B cell (primary cell): ENCODE results near the gene MANBA. TPM values are rescaled to one million over a fixed set of nuclear protein-coding genes. Genes with fewer than 3 reads are reported as not detected.

Experiments
- ATAC-seq: fragments of 200-7000 bp; cut with Tn5 transposase; one replicate; pipeline ENCODE4 v1.10.0; 2021; ENCODE audit warnings: low read depth, mild to moderate bottlenecking, moderate number of reproducible peaks, moderate library complexity
- CTCF ChIA-PET: fragments of 350-600 bp; sonication (Branson Sonifier 250); formaldehyde crosslinking; loops from one replicate; lab custom pipeline; 2021; ENCODE audit warnings: antibody characterized with exemption, inconsistent platforms; lab: Charles Lee
- POLR2A ChIA-PET: fragments of 350-600 bp; sonication (Branson Sonifier 250); formaldehyde crosslinking; loops from one replicate; lab custom pipeline; 2021; ENCODE audit warnings: antibody characterized with exemption; lab: Charles Lee
- DNase-seq: peaks from one replicate; pipeline ENCODE4 v3.0.0; 2013
- H2AFZ ChIP-seq: 2 replicates; pipeline ENCODE4 v1.6.1; 2012; ENCODE audit warnings: mild to moderate bottlenecking, low read depth, low read length; ENCODE audit not compliant: insufficient read depth, poor library complexity, severe bottlenecking
- H3K27ac ChIP-seq, 2 donors: 1 replicate in 1 of 2; 2 replicates in 1 of 2; pipeline ENCODE4 v1.5.1; 2012 to 2013; ENCODE audit warnings: low read length in 2 of 2, mild to moderate bottlenecking in 2 of 2, moderate library complexity in 1 of 2
- H3K27me3 ChIP-seq, 4 experiments: fragments of 200-600 bp in 1 of 4; sonication (generic) in 1 of 4; replicated peaks in 1 of 4; 1 replicate in 2 of 4; 2 replicates in 2 of 4; pipeline versions ENCODE4 v1.6.1 to v1.7.0; 2013 to 2016; ENCODE audit warnings: low read length in 3 of 4, mild to moderate bottlenecking in 2 of 4, mixed read lengths in 1 of 4, moderate library complexity in 1 of 4; ENCODE audit not compliant: insufficient read depth in 4 of 4, control insufficient read depth in 3 of 4; ENCODE audit errors: control extremely low read depth in 1 of 4
- H3K36me3 ChIP-seq, 2 experiments: replicated peaks in 1 of 2; 1 replicate in 1 of 2; 2 replicates in 1 of 2; pipeline versions ENCODE4 v1.6.1 to v1.7.1; 2013; ENCODE audit warnings: low read length in 1 of 2; ENCODE audit not compliant: insufficient read depth in 2 of 2, control insufficient read depth in 1 of 2; ENCODE audit errors: control extremely low read depth in 1 of 2, extremely low read depth in 1 of 2
- H3K4me1 ChIP-seq, 2 donors: fragments of 200-600 bp in 1 of 2; sonication (generic) in 1 of 2; 1 replicate in 1 of 2; 2 replicates in 1 of 2; pipeline versions ENCODE4 v1.5.1 to v1.6.1; 2013 to 2017; ENCODE audit warnings: low read length in 2 of 2; ENCODE audit not compliant: control insufficient read depth in 2 of 2, insufficient read depth in 2 of 2
- H3K4me2 ChIP-seq: replicated peaks from 2 replicates; pipeline ENCODE3; 2012; ENCODE audit warnings: mild to moderate bottlenecking, low read depth, low read length; ENCODE audit not compliant: poor library complexity, severe bottlenecking
- H3K4me3 ChIP-seq, 5 experiments: fragments of 200-600 bp in 1 of 5; sonication (generic) in 1 of 5; 1 replicate in 3 of 5; 2 replicates in 2 of 5; pipeline versions ENCODE4 v1.5.1 to v1.7.0; 2011 to 2016; ENCODE audit warnings: low read length in 4 of 5, mild to moderate bottlenecking in 4 of 5, low read depth in 2 of 5, control low read depth in 1 of 5, moderate library complexity in 1 of 5; ENCODE audit not compliant: insufficient read depth in 1 of 5; ENCODE audit errors: control extremely low read depth in 1 of 5, extremely low read depth in 1 of 5
- H3K79me2 ChIP-seq: fragments of 200-600 bp; sonication (generic); one replicate; pipeline ENCODE4 v1.6.0; 2016; ENCODE audit warnings: low read length; ENCODE audit not compliant: control insufficient read depth, insufficient read depth
- H3K9ac ChIP-seq: fragments of 200-600 bp; sonication (generic); 2 replicates; pipeline ENCODE4 v1.6.1; 2017; ENCODE audit warnings: mild to moderate bottlenecking, low read length, moderate library complexity
- H3K9me3 ChIP-seq, 3 donors: one replicate each; pipeline versions ENCODE4 v1.6.1 to v1.7.1; 2013; ENCODE audit warnings: low read length in 2 of 3; ENCODE audit not compliant: control insufficient read depth in 2 of 3, insufficient read depth in 1 of 3; ENCODE audit errors: control extremely low read depth in 1 of 3
- H4K20me1 ChIP-seq: 2 replicates; pipeline ENCODE4 v1.6.0; 2012; ENCODE audit warnings: mild to moderate bottlenecking, low read length; ENCODE audit not compliant: insufficient read depth, control insufficient read depth, poor library complexity, severe bottlenecking
- H3K27ac Mint-ChIP-seq: one replicate; pipeline ENCODE4 v1.8.0; 2021; ENCODE audit warnings: mixed read lengths
- H3K27me3 Mint-ChIP-seq: one replicate; pipeline ENCODE4 v1.8.0; 2021; ENCODE audit warnings: mixed read lengths
- H3K4me1 Mint-ChIP-seq: one replicate; pipeline ENCODE4 v1.8.0; 2021; ENCODE audit warnings: mixed read lengths
- H3K4me3 Mint-ChIP-seq: one replicate; pipeline ENCODE4 v1.8.0; 2021; ENCODE audit warnings: mixed read lengths
- H3K9me3 Mint-ChIP-seq: one replicate; pipeline ENCODE4 v1.8.0; 2022; ENCODE audit warnings: mixed read lengths; ENCODE audit not compliant: insufficient read depth
- EZH2 ChIP-seq: IDR thresholded peaks from 2 replicates; pipeline ENCODE4 v1.6.1; 2012; ENCODE audit warnings: borderline replicate concordance, low read depth, mild to moderate bottlenecking, moderate library complexity, low read length; ENCODE audit not compliant: insufficient read depth, poor library complexity, severe bottlenecking
- WGBS: methylation state at CpG from one replicate; pipeline ENCODE4 v1.1.5; 2013; ENCODE audit warnings: missing lambda C conversion rate; ENCODE audit not compliant: insufficient coverage; 5-methylcytosine and 5-hydroxymethylcytosine counted together
- intact Hi-C: fragments of 100-400 bp; cut with micrococcal nuclease; formaldehyde crosslinking; loops from one replicate; pipeline ENCODE4 v1.10.0; 2022
- polyA plus RNA-seq: library from polyadenylated mRNA; depleted of rRNA; stranded (reverse); fragments of >200 nt; gene quantifications from 2 replicates; pipeline ENCODE4 v1.2.3, GENCODE V29; 2012
- total RNA-seq, 2 donors: library from RNA; stranded (reverse); fragments of 120-200 nt in 1 of 2; gene quantifications; 1 replicate in 1 of 2; 2 replicates in 1 of 2; pipeline versions ENCODE4 v1.2.3 to v1.2.4, GENCODE V29; 2013 to 2022
- TF ChIP-seq, protein P1 (sequence below): fragments of 200-600 bp; IDR thresholded peaks from one replicate; pipeline ENCODE4 v1.8.0; 2022; ENCODE audit warnings: antibody characterized with exemption, mild to moderate bottlenecking

The MANBA gene
- total and polyA plus RNA-seq, 2 donors (not counting 1 experiment from before 2014, with no cell fraction given) = 91.6 to 119 TPM

DNA sequence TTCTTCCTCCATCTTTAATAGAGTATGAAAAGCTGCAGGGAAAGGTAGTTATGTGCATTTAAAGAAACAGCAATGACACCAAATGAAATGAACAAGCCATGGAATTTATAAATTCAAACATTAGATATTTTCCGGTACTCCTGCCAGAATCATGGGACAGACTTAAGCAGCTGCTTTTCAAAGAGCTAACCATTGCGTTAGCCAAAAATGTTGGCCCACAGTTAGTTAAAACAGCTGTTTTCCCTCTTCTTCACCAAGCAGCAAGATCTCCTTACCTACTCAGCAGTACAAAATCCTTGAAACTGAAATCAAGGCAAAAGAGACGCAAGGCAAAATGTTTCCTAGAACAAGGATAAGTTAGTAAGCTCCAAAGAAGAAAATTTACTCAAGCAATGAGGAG is 64.0 kb downstream of the MANBA start:
- ATAC-seq (no peak), DNase-seq (no peak)
- Histone ChIP-seq H3K4me1 (no peaks in the 10 kb centered on the region), H2AFZ (no peak overlapping the region), H3K4me3 (no peak overlapping the region), H3K27me3 (no peaks in the 10 kb centered on the region), H3K9me3 (no peaks in the 10 kb centered on the region), H3K27ac (no peak overlapping the region), H3K79me2 (no peaks in the 10 kb centered on the region), H3K36me3 (peaks cover 8 to 27% of the 10 kb centered on the region in 2 experiments), H4K20me1 (no peaks in the 10 kb centered on the region), H3K9ac (no peak overlapping the region), H3K4me2 (no peak overlapping the region)
- intact Hi-C loops = no loop called here
- Mint-ChIP-seq H3K27ac (no peak overlapping the region), H3K27me3 (no peaks in the 10 kb centered on the region), H3K9me3 (no peaks in the 10 kb centered on the region), H3K4me1 (no peaks in the 10 kb centered on the region), H3K4me3 (no peak overlapping the region)
- CTCF ChIA-PET = interaction anchor here (1.2 kb wide), 1 partner anchor 120 kb away, joined by 3 read pairs; no protein-coding TSS in a partner anchor
- POLR2A ChIA-PET = interaction anchor here (0.7 kb wide), 1 partner anchor 266 kb away, joined by 3 read pairs; no protein-coding TSS in a partner anchor
- TF ChIP-seq, protein P1, sequence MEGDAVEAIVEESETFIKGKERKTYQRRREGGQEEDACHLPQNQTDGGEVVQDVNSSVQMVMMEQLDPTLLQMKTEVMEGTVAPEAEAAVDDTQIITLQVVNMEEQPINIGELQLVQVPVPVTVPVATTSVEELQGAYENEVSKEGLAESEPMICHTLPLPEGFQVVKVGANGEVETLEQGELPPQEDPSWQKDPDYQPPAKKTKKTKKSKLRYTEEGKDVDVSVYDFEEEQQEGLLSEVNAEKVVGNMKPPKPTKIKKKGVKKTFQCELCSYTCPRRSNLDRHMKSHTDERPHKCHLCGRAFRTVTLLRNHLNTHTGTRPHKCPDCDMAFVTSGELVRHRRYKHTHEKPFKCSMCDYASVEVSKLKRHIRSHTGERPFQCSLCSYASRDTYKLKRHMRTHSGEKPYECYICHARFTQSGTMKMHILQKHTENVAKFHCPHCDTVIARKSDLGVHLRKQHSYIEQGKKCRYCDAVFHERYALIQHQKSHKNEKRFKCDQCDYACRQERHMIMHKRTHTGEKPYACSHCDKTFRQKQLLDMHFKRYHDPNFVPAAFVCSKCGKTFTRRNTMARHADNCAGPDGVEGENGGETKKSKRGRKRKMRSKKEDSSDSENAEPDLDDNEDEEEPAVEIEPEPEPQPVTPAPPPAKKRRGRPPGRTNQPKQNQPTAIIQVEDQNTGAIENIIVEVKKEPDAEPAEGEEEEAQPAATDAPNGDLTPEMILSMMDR = no peak
- TF ChIP-seq EZH2 = no peak
- WGBS = 100% methylated on average over 2 of the region's 3 CpGs

DNA sequence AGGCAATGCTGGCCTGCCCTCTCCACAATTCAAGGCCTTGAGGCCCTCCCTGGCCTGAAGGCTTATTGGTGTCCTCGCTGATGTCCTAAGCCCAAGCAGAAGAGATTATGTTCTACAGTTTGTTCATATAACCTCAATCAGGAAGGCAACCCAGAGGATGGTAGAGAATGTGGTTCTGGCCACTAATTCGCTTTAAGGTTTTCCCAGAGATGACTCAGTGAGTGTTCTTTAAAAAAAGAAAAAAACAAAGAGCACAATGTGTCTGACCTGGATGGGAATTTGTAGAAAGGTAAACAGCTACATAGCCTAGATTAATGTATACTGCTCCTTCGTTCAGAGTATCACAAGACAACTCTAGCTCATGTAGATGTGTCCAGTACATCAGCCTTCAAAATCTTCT is 66.0 kb downstream of the MANBA start:
- Histone ChIP-seq H4K20me1 (no peaks in the 10 kb centered on the region), H3K4me1 (no peaks in the 10 kb centered on the region), H3K79me2 (no peaks in the 10 kb centered on the region), H3K9ac (no peak overlapping the region), H2AFZ (no peak overlapping the region), H3K27me3 (no peaks in the 10 kb centered on the region), H3K9me3 (no peaks in the 10 kb centered on the region), H3K27ac (no peak overlapping the region), H3K4me2 (no peak overlapping the region), H3K36me3 (peaks cover 8 to 37% of the 10 kb centered on the region in 2 experiments), H3K4me3 (no peak overlapping the region)
- ATAC-seq = no peak
- H3K27ac Mint-ChIP-seq = no peak overlapping the region
- H3K9me3 Mint-ChIP-seq = no peaks in the 10 kb centered on the region
- no CpG with 5 or more reads among the region's 3 CpGs for WGBS
- no peaks in the 10 kb centered on the region for H3K4me1 Mint-ChIP-seq
- no peaks in the 10 kb centered on the region for H3K27me3 Mint-ChIP-seq
- TF ChIP-seq EZH2 = no peak
- TF ChIP-seq, protein P1 = no peak
- ChIA-PET CTCF (no interaction called here), POLR2A (no interaction called here)
- no peak for DNase-seq
- no peak overlapping the region for H3K4me3 Mint-ChIP-seq
- intact Hi-C loops = no loop called here
